K562 (cell line): ENCODE measurements around the gene SUCO. TPM values are rescaled to one million over a fixed set of nuclear protein-coding genes. Genes with fewer than 3 reads are reported as not detected.

ENCODE experiments used
- BHLHE40 ChIP-seq: IDR thresholded peaks from 2 replicates; pipeline ENCODE4 v1.6.1; 2011; ENCODE audit warnings: low read length, improper control_type of control experiment
- EZH2 ChIP-seq: IDR thresholded peaks from 2 replicates; pipeline ENCODE4 v1.6.1; 2012; ENCODE audit warnings: low read depth, mild to moderate bottlenecking, inconsistent platforms, low read length, borderline replicate concordance
- POLR3A ChIP-seq: IDR thresholded peaks from 2 replicates; pipeline ENCODE4 v1.6.1; 2011; ENCODE audit warnings: borderline replicate concordance, mild to moderate bottlenecking, moderate library complexity; ENCODE audit not compliant: insufficient read length, insufficient read depth; ENCODE audit errors: extremely low read depth
- RAD21 ChIP-seq, 2 experiments: fragments of 250-450 bp in 1 of 2; fragments of 450-650 bp in 1 of 2; sonication (Bioruptor Pico) in 1 of 2; formaldehyde crosslinking in 1 of 2; IDR thresholded peaks in 1 of 2; conservative IDR thresholded peaks in 1 of 2; 2 replicates each; pipeline versions ENCODE4 v1.4.0 to v1.8.0; 2020 to 2022; ENCODE audit warnings: mild to moderate bottlenecking in 2 of 2, moderate library complexity in 1 of 2
- SMARCC2 ChIP-seq: fragments of 450-650 bp; IDR thresholded peaks from 2 replicates; pipeline ENCODE4 v1.6.1; 2017; ENCODE audit warnings: antibody characterized with exemption, moderate library complexity, mild to moderate bottlenecking, low read depth
- SOX6 ChIP-seq: fragments of 450-650 bp; IDR thresholded peaks from 2 replicates; pipeline ENCODE4 v1.6.1; 2014; ENCODE audit warnings: mild to moderate bottlenecking
- ZNF184 ChIP-seq: sonication (generic); formaldehyde crosslinking; IDR thresholded peaks from 2 replicates; pipeline ENCODE4 v1.5.0; 2020; ENCODE audit warnings: missing genetic modification reagents
- ZNF444 ChIP-seq: fragments of 250-450 bp; sonication (Bioruptor Pico); IDR thresholded peaks from 2 replicates; pipeline ENCODE4 v1.4.0; 2020; ENCODE audit warnings: mild to moderate bottlenecking, moderate library complexity
- ZNF717 ChIP-seq: fragments of 250-450 bp; sonication (Bioruptor Pico); IDR thresholded peaks from 2 replicates; pipeline ENCODE4 v1.5.0; 2021
- polyA plus RNA-seq, 8 experiments: library from polyadenylated mRNA; depleted of rRNA in 4 of 8; stranded (reverse) in 5 of 8; unstranded in 3 of 8; fragments of >200 nt; fragmentation: Nextera tagmentation in 2 of 8; fragmentation: Illumina TruSeq in 1 of 8; extraction: Ambion mirVana in 2 of 8; extraction: Trizol in 1 of 8; gene quantifications; 2 replicates each; pipeline versions ENCODE4 v1.2.1 to v1.2.3, GENCODE V29; 2011 to 2014; ENCODE audit warnings: inconsistent platforms in 1 of 8, missing spikeins in 1 of 8
- total RNA-seq, 7 experiments: library from RNA; depleted of rRNA in 6 of 7; stranded (reverse); fragments of >200 nt in 6 of 7; fragmentation: Illumina TruSeq in 2 of 7; extraction: Trizol in 2 of 7; gene quantifications; 2 replicates each; pipeline versions ENCODE4 v1.2.1 to v1.2.3, GENCODE V29; 2011 to 2021; ENCODE audit warnings: low replicate concordance in 1 of 7
- TF ChIP-seq, protein P1 (sequence below): fragments of 250-450 bp; sonication (Bioruptor Pico); IDR thresholded peaks from 2 replicates; pipeline ENCODE4 v1.4.0; 2020
- TF ChIP-seq, protein P2 (sequence below): fragments of 250-450 bp; sonication (Bioruptor Pico); IDR thresholded peaks from 2 replicates; pipeline ENCODE4 v1.4.0; 2020; ENCODE audit warnings: borderline replicate concordance
- TF ChIP-seq, protein P3 (sequence below): sonication (generic); formaldehyde crosslinking; IDR thresholded peaks from 2 replicates; pipeline ENCODE4 v1.8.1; 2023; ENCODE audit warnings: mild to moderate bottlenecking, missing genetic modification reagents

SUCO gene
- total and polyA plus RNA-seq, 9 of the 15 experiments (the other 6 are each of a cell fraction or from before 2014, with no cell fraction given) = 2.5 to 20.6 (median 14.3) TPM

DNA sequence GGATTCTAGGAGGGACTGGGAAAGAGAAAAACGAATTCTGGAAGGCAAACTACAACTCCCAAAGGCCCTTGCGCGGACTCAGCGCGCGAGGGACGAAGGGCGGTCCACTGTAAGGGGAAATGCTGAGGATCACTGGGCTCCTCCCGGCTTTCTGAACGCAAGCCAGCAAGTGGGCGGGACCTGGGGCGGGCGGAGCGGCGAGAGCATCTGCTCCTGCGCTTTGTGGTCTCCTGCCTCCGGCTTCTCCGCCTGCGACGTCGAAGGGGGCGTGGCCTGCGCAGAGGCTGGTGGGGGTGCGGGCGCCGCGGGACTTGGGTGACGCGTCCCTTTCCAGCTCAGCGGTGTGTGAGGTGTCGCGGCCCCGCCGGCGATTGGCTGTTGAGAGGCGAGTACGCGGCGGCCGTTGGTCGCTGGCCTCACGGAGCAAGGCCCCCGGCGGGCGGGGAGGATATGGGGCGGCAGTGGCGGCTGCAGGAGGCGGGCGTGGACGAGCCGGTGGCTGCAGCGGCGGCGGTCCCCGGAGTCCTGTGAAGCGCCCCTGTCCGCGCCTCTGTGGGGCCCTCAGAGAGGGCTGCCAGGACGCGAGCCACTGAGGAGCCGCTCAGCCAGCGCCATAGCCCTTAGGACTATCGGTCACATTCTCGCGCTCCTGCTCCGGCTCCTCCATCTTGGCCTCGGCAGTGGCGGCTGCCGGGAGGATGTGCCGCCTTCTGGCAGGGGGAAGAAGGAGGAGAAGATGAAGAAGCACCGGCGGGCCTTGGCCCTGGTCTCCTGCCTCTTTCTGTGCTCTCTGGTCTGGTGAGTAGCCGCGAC, at the start of gene SUCO (continued):
- TF ChIP-seq, protein P1, sequence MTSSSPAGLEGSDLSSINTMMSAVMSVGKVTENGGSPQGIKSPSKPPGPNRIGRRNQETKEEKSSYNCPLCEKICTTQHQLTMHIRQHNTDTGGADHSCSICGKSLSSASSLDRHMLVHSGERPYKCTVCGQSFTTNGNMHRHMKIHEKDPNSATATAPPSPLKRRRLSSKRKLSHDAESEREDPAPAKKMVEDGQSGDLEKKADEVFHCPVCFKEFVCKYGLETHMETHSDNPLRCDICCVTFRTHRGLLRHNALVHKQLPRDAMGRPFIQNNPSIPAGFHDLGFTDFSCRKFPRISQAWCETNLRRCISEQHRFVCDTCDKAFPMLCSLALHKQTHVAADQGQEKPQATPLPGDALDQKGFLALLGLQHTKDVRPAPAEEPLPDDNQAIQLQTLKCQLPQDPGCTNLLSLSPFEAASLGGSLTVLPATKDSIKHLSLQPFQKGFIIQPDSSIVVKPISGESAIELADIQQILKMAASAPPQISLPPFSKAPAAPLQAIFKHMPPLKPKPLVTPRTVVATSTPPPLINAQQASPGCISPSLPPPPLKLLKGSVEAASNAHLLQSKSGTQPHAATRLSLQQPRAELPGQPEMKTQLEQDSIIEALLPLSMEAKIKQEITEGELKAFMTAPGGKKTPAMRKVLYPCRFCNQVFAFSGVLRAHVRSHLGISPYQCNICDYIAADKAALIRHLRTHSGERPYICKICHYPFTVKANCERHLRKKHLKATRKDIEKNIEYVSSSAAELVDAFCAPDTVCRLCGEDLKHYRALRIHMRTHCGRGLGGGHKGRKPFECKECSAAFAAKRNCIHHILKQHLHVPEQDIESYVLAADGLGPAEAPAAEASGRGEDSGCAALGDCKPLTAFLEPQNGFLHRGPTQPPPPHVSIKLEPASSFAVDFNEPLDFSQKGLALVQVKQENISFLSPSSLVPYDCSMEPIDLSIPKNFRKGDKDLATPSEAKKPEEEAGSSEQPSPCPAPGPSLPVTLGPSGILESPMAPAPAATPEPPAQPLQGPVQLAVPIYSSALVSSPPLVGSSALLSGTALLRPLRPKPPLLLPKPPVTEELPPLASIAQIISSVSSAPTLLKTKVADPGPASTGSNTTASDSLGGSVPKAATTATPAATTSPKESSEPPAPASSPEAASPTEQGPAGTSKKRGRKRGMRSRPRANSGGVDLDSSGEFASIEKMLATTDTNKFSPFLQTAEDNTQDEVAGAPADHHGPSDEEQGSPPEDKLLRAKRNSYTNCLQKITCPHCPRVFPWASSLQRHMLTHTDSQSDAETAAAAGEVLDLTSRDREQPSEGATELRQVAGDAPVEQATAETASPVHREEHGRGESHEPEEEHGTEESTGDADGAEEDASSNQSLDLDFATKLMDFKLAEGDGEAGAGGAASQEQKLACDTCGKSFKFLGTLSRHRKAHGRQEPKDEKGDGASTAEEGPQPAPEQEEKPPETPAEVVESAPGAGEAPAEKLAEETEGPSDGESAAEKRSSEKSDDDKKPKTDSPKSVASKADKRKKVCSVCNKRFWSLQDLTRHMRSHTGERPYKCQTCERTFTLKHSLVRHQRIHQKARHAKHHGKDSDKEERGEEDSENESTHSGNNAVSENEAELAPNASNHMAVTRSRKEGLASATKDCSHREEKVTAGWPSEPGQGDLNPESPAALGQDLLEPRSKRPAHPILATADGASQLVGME (CRISPR knock-in tag) = peak; percentile 94
- TF ChIP-seq, protein P2, sequence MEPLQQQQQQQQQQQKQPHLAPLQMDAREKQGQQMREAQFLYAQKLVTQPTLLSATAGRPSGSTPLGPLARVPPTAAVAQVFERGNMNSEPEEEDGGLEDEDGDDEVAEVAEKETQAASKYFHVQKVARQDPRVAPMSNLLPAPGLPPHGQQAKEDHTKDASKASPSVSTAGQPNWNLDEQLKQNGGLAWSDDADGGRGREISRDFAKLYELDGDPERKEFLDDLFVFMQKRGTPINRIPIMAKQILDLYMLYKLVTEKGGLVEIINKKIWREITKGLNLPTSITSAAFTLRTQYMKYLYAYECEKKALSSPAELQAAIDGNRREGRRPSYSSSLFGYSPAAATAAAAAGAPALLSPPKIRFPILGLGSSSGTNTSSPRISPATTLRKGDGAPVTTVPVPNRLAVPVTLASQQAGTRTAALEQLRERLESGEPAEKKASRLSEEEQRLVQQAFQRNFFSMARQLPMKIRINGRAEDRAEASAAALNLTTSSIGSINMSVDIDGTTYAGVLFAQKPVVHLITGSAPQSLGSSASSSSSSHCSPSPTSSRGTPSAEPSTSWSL (CRISPR knock-in tag) = peak; percentile 54; the same call in 1 of the 2 replicates
- no peak for TF ChIP-seq EZH2
- TF ChIP-seq RAD21 (CRISPR knock-in tag; conservative IDR thresholded peaks at IDR 0.05 in 1 of 2, IDR thresholded peaks at IDR 0.05 in 1 of 2) = peak; percentile 24 to 30; a peak in 3 of 4 replicates
- TF ChIP-seq SOX6 = 0 out of 2 replicates have a peak, but pooled peaks have one; percentile 25
- TF ChIP-seq, protein P3, sequence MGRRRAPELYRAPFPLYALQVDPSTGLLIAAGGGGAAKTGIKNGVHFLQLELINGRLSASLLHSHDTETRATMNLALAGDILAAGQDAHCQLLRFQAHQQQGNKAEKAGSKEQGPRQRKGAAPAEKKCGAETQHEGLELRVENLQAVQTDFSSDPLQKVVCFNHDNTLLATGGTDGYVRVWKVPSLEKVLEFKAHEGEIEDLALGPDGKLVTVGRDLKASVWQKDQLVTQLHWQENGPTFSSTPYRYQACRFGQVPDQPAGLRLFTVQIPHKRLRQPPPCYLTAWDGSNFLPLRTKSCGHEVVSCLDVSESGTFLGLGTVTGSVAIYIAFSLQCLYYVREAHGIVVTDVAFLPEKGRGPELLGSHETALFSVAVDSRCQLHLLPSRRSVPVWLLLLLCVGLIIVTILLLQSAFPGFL (CRISPR knock-in tag) = no peak
- TF ChIP-seq POLR3A = no peak
- TF ChIP-seq ZNF184 (CRISPR knock-in tag) = no peak
- no peak for TF ChIP-seq ZNF444 (CRISPR knock-in tag)
- no peak for TF ChIP-seq ZNF717 (CRISPR knock-in tag)
- no peak; the same call in 1 of the 2 replicates for TF ChIP-seq SMARCC2
- no peak for TF ChIP-seq BHLHE40
